Stimulated activated CD4-positive, alpha-beta T cell treated with anti-CD3 and anti-CD28 coated beads, Interleukin-1b, Interleukin-23, amount 100 ng/mL, for 1 hour (primary cell): ENCODE data around the gene KHNYN.
"Not testable (repeated sequence)": the region's sequence is repeated elsewhere in the genome, so short reads cannot be mapped to it uniquely, and the experiment has no call there.

Experiments
- DNase-seq, 2 donors: peaks; one replicate each; pipeline ENCODE4 v3.0.0-alpha.2; 2020; ENCODE audit warnings: low read depth in 2 of 2

The KHNYN gene

GRCh38 chr14:24473211-24473610 is 43.5 kb downstream of the KHNYN start:
- DNase-seq = no peak

- DNase-seq = no peak
Measured at GRCh38 chr14:24475261-24475660, 45.5 kb downstream of the KHNYN start.

GRCh38 chr14:24479999-24480398 is 50.2 kb downstream of the KHNYN start:
- DNase-seq = not testable (repeated sequence)

GRCh38 chr14:24481622-24482324 is 52.0 kb downstream of the KHNYN start:
- DNase-seq = peak in 1 of 2 donors; percentile 21

- not testable (repeated sequence) for DNase-seq
Measured at GRCh38 chr14:24482699-24483303, 53.0 kb downstream of the KHNYN start.

- DNase-seq = no peak
Measured at GRCh38 chr14:24483604-24484252, 54.0 kb downstream of the KHNYN start.
